Endothelial cell of umbilical vein (primary cell): ENCODE results near the gene SLC1A7. TPM values are rescaled to one million over a fixed set of nuclear protein-coding genes. Genes with fewer than 3 reads are reported as not detected.

Experiments
- Bru-seq: library from RNA; stranded (reverse); fragments of 400-500 nt; gene quantifications from one replicate; lab custom pipeline; 2021; lab: Mats Ljungman, UMichigan
- BruChase-seq, 2 experiments: library from RNA; stranded (reverse); fragments of 400-500 nt; gene quantifications; one replicate each; lab custom pipeline; 2021; lab: Mats Ljungman, UMichigan
- BruUV-seq: library from RNA; stranded (reverse); fragments of 400-500 nt; replicated peaks from 2 replicates; lab custom pipeline; 2021; lab: Mats Ljungman, UMichigan
- CTCF ChIA-PET: fragments of 300-600, 350-600 bp; sonication (Branson Sonifier 250); formaldehyde crosslinking; loops from one replicate; lab custom pipeline; 2021; ENCODE audit warnings: antibody characterized with exemption, inconsistent platforms; lab: Charles Lee
- POLR2A ChIA-PET: fragments of 300-600, 350-600 bp; sonication (Branson Sonifier 250); formaldehyde crosslinking; loops from one replicate; lab custom pipeline; 2021; ENCODE audit warnings: antibody characterized with exemption, inconsistent platforms; lab: Charles Lee
- DNase-seq: peaks from one replicate; pipeline ENCODE4 v3.0.0-alpha.2; 2011; ENCODE audit warnings: low read depth, low spot score
- FAIRE-seq: peaks from 2 replicates; lab custom pipeline; 2011; peaks lifted over from hg19 to GRCh38; lab: Jason Lieb, UNC
- H2AFZ ChIP-seq: 2 replicates; pipeline ENCODE4 v1.6.0; 2012; ENCODE audit warnings: low read depth, low read length, control low read depth, inconsistent platforms
- H3K27ac ChIP-seq: 2 replicates; pipeline ENCODE4 v1.5.1; 2011; ENCODE audit warnings: low read depth, mild to moderate bottlenecking, control low read depth, low read length, moderate library complexity; ENCODE audit not compliant: insufficient read depth
- H3K27me3 ChIP-seq, 2 experiments: 2 replicates each; pipeline versions ENCODE4 v1.6.0 to v1.6.1; 2011; ENCODE audit warnings: low read length in 2 of 2, mixed read lengths in 1 of 2; ENCODE audit not compliant: control insufficient read depth in 2 of 2, insufficient read depth in 2 of 2
- H3K36me3 ChIP-seq, 2 experiments: 2 replicates in 1 of 2; 3 replicates in 1 of 2; pipeline ENCODE4 v1.5.1; 2011; ENCODE audit warnings: low read length in 2 of 2, mild to moderate bottlenecking in 1 of 2, moderate library complexity in 1 of 2; ENCODE audit not compliant: control insufficient read depth in 2 of 2, insufficient read depth in 2 of 2; ENCODE audit errors: extremely low read depth in 1 of 2
- H3K4me1 ChIP-seq: 3 replicates; pipeline ENCODE4 v1.5.1; 2011; ENCODE audit warnings: mild to moderate bottlenecking, low read length; ENCODE audit not compliant: control insufficient read depth, insufficient read depth; ENCODE audit errors: extremely low read depth
- H3K4me2 ChIP-seq: 2 replicates; pipeline ENCODE4 v1.6.1; 2011; ENCODE audit warnings: low read length, control low read depth, mixed read lengths; ENCODE audit not compliant: insufficient read depth
- H3K4me3 ChIP-seq, 3 experiments: fragments of 200-600 bp in 1 of 3; sonication (generic), shearing (Covaris generic) in 1 of 3; replicated peaks in 1 of 3; 2 replicates each; pipeline ENCODE4 v1.5.1; 2011 to 2016; ENCODE audit warnings: control low read depth in 3 of 3, low read length in 3 of 3, mild to moderate bottlenecking in 2 of 3, inconsistent platforms in 1 of 3, low read depth in 1 of 3, moderate library complexity in 1 of 3; ENCODE audit not compliant: insufficient read depth in 1 of 3
- H3K79me2 ChIP-seq: 2 replicates; pipeline ENCODE4 v1.6.0; 2012; ENCODE audit warnings: low read length, inconsistent platforms; ENCODE audit not compliant: control insufficient read depth, insufficient read depth
- H3K9ac ChIP-seq: replicated peaks from 2 replicates; pipeline ENCODE3; 2011; ENCODE audit warnings: low read length, control low read depth; ENCODE audit not compliant: insufficient read depth; ENCODE audit errors: extremely low read depth
- H3K9me1 ChIP-seq: replicated peaks from 3 replicates; pipeline ENCODE4 v1.6.0; 2011; ENCODE audit warnings: mild to moderate bottlenecking, low read length; ENCODE audit not compliant: control insufficient read depth, insufficient read depth; ENCODE audit errors: extremely low read depth
- H3K9me3 ChIP-seq: replicated peaks from 2 replicates; pipeline ENCODE4 v1.5.1; 2012; ENCODE audit warnings: low read length, inconsistent platforms; ENCODE audit not compliant: control insufficient read depth, insufficient read depth
- H4K20me1 ChIP-seq: replicated peaks from 2 replicates; pipeline ENCODE3; 2011; ENCODE audit warnings: mild to moderate bottlenecking, low read length; ENCODE audit not compliant: control insufficient read depth, insufficient read depth; ENCODE audit errors: extremely low read depth
- CTCF ChIP-seq, 2 donors: IDR thresholded peaks; 1 replicate in 1 of 2; 2 replicates in 1 of 2; pipeline ENCODE4 v1.5.1; 2011; ENCODE audit warnings: low read length in 2 of 2, mild to moderate bottlenecking in 2 of 2, moderate library complexity in 2 of 2, control low read depth in 1 of 2, inconsistent platforms in 1 of 2, low read depth in 1 of 2; ENCODE audit not compliant: insufficient read depth in 1 of 2; ENCODE audit errors: extremely low read depth in 1 of 2
- FOS ChIP-seq: IDR thresholded peaks from 2 replicates; pipeline ENCODE4 v1.6.1; 2011; ENCODE audit warnings: mild to moderate bottlenecking, low read length, moderate library complexity, borderline replicate concordance; ENCODE audit not compliant: insufficient read depth
- MAX ChIP-seq: IDR thresholded peaks from 2 replicates; pipeline ENCODE4 v1.6.1; 2011; ENCODE audit not compliant: insufficient read depth, insufficient read length
- MYC ChIP-seq: IDR thresholded peaks from one replicate; pipeline ENCODE4 v1.6.1; 2011; ENCODE audit warnings: mild to moderate bottlenecking, low read depth, low read length
- dilution Hi-C: fragments of 300-500 bp; cut with MboI; formaldehyde crosslinking; loops from one replicate; pipeline ENCODE4 v1.15.0; 2019; ENCODE audit warnings: low sequenced_read_pairs; ENCODE audit not compliant: extremely low pct_ligation_motif_present
- intact Hi-C: fragments of 100-400 bp; cut with micrococcal nuclease; formaldehyde crosslinking; loops from one replicate; pipeline ENCODE4 v1.10.0; 2022
- long read RNA-seq: library from polyadenylated mRNA; stranded (forward); transcript quantifications from one replicate; pipeline ENCODE4 v2.0.0, GENCODE V29; 2021
- polyA minus RNA-seq, 3 experiments: library from RNA; depleted of rRNA, polyadenylated mRNA; stranded (reverse); fragments of >200 nt; gene quantifications; 1 replicate in 1 of 3; 2 replicates in 2 of 3; pipeline ENCODE4 v1.2.3, GENCODE V29; 2011
- polyA plus RNA-seq, 4 experiments: library from polyadenylated mRNA; depleted of rRNA in 3 of 4; stranded (reverse) in 3 of 4; unstranded in 1 of 4; fragments of >200 nt; gene quantifications; 2 replicates each; pipeline versions ENCODE4 v1.2.1 to v1.2.3, GENCODE V29; 2011 to 2012; ENCODE audit warnings: missing spikeins in 1 of 4
- total RNA-seq: library from RNA; stranded (reverse); gene quantifications from 2 replicates; pipeline ENCODE4 v1.2.3, GENCODE V29; 2021

Gene SLC1A7
- total RNA-seq: not detected in 2 replicates
- not detected in 2 replicates for polyA plus RNA-seq
- polyA plus RNA-seq (2011; cell fraction: cytosol; rRNA removed): not detected in 2 replicates
- polyA plus RNA-seq (2011; cell fraction: nucleus; rRNA removed): not detected in 2 replicates
- not detected in 2 replicates for polyA plus RNA-seq (2012)
- not detected in 2 replicates for polyA minus RNA-seq
- polyA minus RNA-seq (2011; cell fraction: cytosol; rRNA and poly(A)+ RNA removed): not detected
- polyA minus RNA-seq (2011; cell fraction: nucleus; rRNA and poly(A)+ RNA removed): not detected in 2 replicates
- not detected for Bru-seq, nascent RNA
- BruChase-seq, experiment 1, labeled RNA remaining after a 6-hour chase: not detected
- percentile 2 among the genes with signal in this experiment for BruChase-seq, experiment 2, labeled RNA remaining after a 2-hour chase
- long read RNA-seq: 0 reads

GRCh38 chr1:53142226-53142853 is at the start of gene SLC1A7:
SLC1A7 (minus strand) TSS chr1:53142638; CDS start chr1:53142449, 189 bp downstream.
- no peaks in the 10 kb centered on the region for H4K20me1 ChIP-seq

More at GRCh38 chr1:53142226-53142853, at the start of gene SLC1A7:
- Histone ChIP-seq H3K9ac (no peak within 1 kb of the TSS), H3K9me3 (no peaks in the 10 kb centered on the region), H2AFZ (no peak within 1 kb of the TSS), H3K4me2 (no peak within 1 kb of the TSS), H3K27ac (no peak within 1 kb of the TSS), H3K36me3 (no peaks in the 10 kb centered on the region), H3K27me3 (no peaks in the 10 kb centered on the region), H3K9me1 (no peaks in the 10 kb centered on the region), H3K4me1 (peaks cover 4% of the 10 kb centered on the region), H3K4me3 (no peak within 1 kb of the TSS), H3K79me2 (no peaks in the 10 kb centered on the region)
- POLR2A ChIA-PET: no interaction called here
- dilution Hi-C loops: no loop called here
- no peak for TF ChIP-seq FOS
- TF ChIP-seq MAX: no peak
- TF ChIP-seq CTCF (IDR thresholded peaks at IDR 0.05; ENCODE audit: extremely low read depth in 1 of 2, insufficient read depth in 1 of 2, low read depth in 1 of 2, low read length in 2 of 2): no peak
- no peak for TF ChIP-seq MYC
- FAIRE-seq (no peak), DNase-seq (no peak)
- intact Hi-C loops: no loop called here
- CTCF ChIA-PET: no interaction called here
- BruUV-seq: no TSS peak
